ENCODE measurements around the gene ELL2.

Gene ELL2

GRCh38 chr5:95976606-95977005 is 15.0 kb upstream of the ELL2 start:
- DNase-seq: no peak

GRCh38 chr5:95975703-95976102 is 14.1 kb upstream of the ELL2 start:
- no peak for DNase-seq

GRCh38 chr5:95973793-95974325 is 12.2 kb upstream of the ELL2 start:
- peak; percentile 38 to 49 for DNase-seq

GRCh38 chr5:95972196-95972595 is 10.5 kb upstream of the ELL2 start:
- no peak for DNase-seq

GRCh38 chr5:95970359-95970704 is 8.7 kb upstream of the ELL2 start:
- DNase-seq: no peak

- DNase-seq: no peak
Observed at GRCh38 chr5:95969651-95970358, 8.2 kb upstream of the ELL2 start.

- DNase-seq: no peak
Observed at GRCh38 chr5:95969055-95969454, 7.4 kb upstream of the ELL2 start.

- DNase-seq: no peak
Observed at GRCh38 chr5:95967236-95967635, 5.6 kb upstream of the ELL2 start.

GRCh38 chr5:95966005-95966404 is 4.4 kb upstream of the ELL2 start:
- DNase-seq: no peak

GRCh38 chr5:95963650-95964410 is 2.2 kb upstream of the ELL2 start:
- peak in 1 of 2 donors; percentile 18 for DNase-seq

- peak in 1 of 2 donors; percentile 30 for DNase-seq
Observed at GRCh38 chr5:95962785-95963184, 1.1 kb upstream of the ELL2 start.

- DNase-seq: no peak
Observed at GRCh38 chr5:95962475-95962773, 773 bp upstream of the ELL2 start.

GRCh38 chr5:95960667-95961616 is 709 bp downstream of the ELL2 start:
- DNase-seq: peak; percentile 80 to 82

GRCh38 chr5:95959888-95960666 is 1.6 kb downstream of the ELL2 start:
- DNase-seq: no peak

- no peak for DNase-seq
Observed at GRCh38 chr5:95959051-95959887, 2.4 kb downstream of the ELL2 start.

- DNase-seq: no peak
Observed at GRCh38 chr5:95958310-95959014, 3.2 kb downstream of the ELL2 start.

GRCh38 chr5:95957561-95958203 is 4.0 kb downstream of the ELL2 start:
- DNase-seq: no peak

GRCh38 chr5:95956900-95957293 is 4.8 kb downstream of the ELL2 start:
- no peak for DNase-seq

GRCh38 chr5:95956021-95956899 is 5.4 kb downstream of the ELL2 start:
- DNase-seq: no peak

Measured in CD4-positive, alpha-beta T cell treated with Interferon alpha-2 for 1 hour (primary cell).